NCI-H2107 treated with DMSO at 0.1 percent for 48 hours (cell line): ENCODE results near the gene YWHAQ.

Source experiments
- DNase-seq: peaks from one replicate; lab custom pipeline; 2025; ENCODE audit not compliant: unreplicated experiment; lab: John Stamatoyannopoulos, UW

YWHAQ gene

DNA sequence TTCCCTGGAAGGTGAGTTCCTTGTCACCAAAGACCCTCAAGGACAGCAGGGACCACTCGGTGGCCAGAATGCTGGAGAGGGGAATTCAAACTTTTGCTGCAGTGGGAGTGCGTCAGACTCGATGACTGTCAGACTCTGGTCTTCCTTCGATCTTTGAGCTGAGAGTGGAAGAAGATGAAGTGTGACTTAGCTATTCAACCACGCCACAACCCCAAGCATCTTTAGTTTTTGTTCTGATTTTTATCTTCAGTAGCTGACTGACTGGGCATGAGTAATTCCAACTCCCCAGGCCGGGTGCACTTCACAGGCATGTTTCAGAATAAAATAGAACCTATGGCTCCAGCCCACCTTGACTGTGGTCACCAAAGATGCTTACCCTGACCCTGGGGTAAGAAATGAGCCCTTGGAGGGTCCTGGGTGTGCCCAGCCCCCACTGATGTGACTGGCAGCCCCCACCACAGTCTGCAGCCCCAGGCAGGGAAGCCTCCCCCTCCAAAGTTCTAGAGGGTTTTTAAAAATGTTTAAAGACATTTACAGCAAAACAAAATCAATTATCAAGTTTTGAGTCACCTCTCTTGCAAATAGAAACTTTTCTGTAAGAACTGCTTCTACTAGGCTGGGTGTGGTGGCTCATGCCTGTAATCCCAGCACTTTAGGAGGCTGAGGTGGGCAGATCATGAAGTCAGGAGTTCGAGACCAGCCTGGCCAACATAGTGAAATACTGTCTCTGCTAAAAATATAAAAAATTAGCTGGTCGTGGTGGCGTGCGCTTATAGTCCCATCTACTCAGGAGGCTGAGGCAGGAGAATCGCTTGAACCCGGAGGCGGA lies 24.9 kb upstream of the YWHAQ start:
- no peak for DNase-seq

DNA sequence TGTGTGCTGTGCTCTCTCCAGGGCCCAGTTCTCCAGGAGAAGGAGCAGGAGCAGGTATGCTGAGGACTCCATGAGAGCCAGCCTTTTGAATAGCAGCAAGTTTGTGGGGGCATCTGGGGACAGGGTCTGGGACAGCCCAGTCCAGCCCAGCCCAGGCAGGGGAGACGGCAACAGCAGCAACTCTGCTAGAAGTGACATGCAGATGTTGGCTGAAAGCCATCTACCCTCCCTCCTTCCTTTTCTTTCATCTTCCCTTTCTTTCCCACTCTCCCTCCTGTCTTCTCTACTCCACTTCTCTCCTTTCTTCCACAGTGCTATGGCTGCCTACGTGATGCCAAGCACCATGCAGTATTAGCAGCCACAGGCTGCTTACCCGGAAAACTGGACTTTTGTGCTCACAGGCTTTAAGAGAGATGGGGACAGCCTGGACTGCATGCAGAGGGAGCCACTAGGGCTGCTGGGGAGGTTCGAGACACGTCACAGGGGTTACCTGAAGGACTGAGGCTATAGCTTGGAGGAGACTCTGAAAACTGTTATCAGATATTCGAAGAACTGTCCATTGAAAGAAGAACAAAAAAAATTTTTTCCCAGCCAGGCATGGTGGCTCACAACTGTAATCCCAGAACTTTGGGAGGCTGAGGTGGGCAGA lies 23.8 kb upstream of the YWHAQ start:
- DNase-seq = no peak

DNA sequence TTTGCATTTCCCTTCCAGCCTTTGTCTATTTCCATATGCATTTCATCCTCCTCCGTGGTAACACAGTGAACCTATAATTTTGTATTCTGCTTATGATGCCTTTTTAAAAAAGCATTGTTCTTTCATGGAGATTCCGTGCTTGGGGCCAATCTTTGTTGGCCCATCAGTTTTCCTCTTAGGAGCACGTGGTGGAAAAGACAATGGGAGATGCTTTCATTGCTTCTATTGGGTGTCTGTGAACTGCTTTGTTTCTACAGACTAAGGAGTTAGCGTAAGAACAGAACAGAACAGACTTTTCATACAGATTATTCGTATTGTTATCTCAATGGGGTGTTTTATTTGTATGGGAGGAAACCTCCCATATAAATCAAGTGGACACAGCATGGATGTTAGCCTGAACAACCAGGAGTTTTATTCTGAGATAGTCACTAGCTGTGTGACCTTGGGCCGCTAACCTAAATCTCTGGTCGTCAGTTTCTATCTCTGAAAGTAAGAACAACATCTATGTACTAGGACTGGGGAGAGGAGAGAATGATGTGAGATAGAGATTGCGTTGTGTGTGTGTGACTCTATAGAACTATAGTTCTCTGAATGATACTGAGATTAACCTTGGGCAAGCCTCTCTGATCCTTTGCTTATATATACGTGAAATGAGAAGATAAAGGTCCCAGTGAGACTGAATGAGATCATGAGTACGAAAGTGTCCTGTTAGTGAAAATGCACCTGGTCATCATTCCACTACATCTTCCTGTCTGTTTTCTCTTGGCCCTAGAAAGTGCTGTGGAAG lies 22.9 kb upstream of the YWHAQ start:
- no peak for DNase-seq

DNA sequence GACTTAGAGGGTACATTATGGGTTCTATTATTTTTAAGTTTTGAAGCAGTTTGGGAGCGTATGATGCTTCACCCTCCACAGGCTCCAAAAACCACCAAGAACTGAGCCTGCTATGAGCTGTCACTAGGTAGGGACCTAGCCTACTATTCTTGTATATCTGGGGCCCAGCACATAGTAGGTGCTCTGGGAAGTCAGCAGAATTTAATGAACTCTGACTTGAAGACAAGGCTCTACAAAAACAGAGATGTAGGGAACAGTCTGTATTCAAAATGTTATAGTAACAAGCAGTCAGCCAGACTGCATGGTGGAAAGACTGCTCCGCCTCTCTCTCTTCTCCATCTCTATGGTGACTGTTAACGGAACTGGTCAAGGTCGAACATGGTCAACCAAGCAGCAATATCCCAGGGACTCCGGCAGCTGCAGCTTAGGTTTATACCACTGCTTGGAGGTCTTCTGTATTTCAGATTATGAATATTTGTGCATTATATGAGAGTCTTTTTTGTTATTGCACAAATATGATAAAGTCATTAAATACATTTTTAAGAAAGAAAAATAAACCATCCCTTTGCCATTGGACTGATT lies 22.2 kb upstream of the YWHAQ start:
- DNase-seq = no peak

DNA sequence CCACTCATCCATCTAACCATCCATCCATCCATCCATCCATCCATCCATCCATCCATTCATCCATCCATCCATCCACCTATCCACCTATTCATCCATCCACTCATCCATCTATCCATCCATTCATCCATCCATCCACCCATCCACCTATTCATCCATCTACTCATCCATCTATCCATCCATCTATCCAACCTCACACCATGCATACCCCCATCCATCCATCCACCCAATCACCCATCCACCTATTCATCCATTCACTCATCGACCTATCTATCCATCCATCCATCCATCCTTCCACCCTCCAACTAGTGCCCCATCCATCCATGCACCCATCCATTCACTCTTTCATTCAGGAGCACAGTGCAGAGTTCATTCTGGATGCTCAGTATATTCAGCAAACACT lies 21.5 kb upstream of the YWHAQ start:
- no peak for DNase-seq

DNA sequence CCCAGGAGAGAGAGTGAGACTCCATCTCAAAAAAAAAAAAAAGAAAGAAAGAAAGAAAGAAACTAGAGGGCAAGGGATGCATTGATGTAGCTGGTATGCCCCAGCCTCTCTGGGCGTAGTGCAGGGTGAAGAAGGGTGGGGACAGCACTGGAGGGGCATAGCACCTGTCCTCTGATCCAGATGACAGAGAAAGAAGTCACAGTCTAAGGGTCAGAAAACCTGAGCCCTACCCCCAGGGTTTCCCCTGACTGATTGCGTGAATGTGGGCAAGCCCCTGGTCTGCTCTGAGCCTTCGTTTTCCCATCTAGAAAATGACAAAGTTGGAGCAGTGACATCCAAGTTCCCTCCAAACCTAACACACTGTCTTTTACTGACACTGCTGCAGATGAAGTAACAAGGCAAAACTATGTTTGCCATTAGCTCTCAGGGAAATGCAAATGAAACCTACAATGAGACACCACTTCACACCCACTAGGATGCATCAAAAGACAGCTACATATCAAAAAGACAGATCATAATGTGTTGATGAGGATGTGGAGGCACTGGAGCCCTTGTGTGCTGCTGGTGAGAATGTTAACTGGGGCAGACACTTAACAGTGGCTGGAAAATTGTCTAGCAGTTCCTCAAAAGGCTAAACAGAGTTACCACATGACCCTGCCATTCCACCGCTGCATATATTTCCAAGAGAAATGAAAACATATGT lies 19.5 kb upstream of the YWHAQ start:
- no peak for DNase-seq

DNA sequence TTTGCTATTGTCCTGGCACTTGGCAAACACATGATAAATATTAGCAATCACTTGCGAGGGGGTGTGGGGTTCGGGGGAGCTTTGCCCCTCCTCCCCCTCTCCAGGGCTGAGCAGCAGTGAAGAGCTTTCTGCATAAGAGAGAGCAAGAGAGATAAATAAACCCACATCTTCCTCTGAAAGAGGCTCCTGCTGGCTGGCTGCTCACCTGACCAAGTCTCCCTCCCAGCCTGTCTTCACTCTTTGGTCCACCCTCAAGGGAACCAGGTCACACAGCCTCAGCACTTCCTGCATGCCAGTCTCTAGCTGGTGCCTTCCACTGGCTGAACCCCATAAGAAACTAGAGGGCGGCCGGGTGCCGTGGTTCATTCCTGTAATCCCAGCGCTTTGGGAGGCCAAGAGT lies 18.5 kb upstream of the YWHAQ start:
- no peak for DNase-seq

DNA sequence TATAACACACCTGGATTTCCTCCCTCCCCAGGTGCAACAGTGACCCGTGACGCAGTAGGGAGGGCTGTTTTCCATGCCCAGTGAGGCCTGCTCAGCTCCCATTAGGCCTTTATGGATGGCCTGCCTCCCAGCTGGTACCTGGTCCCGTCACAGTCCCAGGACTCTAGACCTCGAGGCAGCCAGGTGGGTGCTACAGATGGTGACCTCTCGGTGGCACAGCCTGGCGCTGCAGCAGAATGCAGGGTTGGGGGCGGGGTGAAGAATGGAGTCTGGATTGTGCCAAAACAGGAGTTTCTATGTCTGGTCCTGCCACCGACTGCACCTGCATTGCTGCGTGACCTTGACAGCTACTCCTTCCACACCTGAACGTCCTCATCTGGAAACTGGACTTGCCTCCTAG lies 18.0 kb upstream of the YWHAQ start:
- DNase-seq = no peak

DNA sequence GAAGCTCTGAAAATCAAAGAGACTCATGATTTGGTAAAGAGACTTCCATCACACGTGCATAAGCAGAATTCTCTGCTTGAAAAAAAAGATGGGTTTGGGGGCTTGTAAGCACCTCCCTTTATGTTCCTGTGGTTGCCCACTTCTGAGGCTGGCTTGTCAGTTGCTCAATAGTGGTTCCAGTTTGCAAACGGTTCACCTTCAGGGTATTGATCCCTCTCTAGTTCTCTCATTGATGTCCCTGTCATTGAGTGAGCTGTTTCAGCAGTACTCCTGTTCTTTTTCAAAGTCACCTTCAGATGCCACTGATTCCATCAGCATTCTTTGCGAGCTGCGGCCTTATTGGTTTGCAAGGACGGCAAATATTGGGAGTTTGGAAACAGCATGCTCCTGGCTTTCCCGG lies 17.1 kb upstream of the YWHAQ start:
- no peak for DNase-seq

DNA sequence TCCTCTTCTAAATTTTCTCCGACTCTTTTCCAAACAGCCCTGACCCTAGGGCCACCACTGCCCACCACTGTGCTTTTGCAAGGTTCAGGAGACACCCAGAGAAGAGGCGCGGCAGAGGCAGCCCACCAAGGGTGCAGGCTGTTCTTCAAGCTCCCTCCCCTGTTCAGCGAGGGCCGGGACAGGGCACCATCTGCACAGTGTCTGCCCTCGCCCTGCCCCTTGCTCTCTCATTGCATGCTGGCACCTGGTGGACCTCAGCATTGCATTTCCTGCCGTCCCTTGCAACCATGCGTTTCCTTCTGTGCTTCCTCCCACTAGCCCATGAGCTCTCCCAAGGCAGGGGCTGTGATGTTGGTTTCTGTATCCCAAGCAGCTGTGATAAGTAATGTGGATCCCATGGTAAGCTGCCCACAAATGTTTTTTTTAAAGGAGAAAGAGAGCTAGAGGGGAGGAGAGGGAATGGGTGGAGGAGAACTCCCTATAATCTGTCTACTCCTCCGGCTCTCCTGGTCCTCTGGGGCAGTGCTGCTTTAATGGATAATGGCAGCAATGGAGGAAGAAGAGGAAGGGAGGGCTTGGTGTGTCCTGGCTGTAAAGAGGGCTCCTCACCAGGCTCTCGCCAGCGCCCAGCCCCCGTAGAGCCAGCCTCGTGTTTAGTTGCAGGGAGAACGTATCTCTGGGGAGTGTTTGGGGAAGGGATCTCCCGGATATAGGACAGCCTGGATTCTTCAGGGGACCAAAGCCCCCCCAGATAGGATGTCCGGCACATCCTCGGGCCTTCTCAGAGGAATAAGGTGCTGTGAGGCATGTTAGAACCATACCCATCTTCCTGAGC lies 15.6 kb upstream of the YWHAQ start:
- DNase-seq = no peak

DNA sequence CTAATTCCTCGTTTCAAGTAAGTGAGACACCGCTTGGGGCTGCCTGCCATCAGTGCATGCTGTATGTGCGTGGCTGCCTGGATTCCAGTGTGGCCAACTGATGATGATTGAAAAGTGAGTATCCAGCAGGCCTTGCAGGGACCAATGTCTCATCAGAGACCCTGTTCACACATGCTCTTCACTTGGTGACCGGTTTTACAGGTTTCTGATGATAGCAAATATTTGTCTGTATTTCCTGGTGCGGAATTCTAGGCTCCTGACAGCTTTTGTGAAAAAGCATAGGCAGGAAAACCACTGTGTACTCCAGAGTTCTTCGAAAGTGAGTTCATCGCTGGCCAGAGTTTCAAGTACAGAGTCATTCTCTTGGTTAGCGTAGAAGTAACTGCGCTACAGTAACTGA lies 13.8 kb upstream of the YWHAQ start:
- DNase-seq = no peak

DNA sequence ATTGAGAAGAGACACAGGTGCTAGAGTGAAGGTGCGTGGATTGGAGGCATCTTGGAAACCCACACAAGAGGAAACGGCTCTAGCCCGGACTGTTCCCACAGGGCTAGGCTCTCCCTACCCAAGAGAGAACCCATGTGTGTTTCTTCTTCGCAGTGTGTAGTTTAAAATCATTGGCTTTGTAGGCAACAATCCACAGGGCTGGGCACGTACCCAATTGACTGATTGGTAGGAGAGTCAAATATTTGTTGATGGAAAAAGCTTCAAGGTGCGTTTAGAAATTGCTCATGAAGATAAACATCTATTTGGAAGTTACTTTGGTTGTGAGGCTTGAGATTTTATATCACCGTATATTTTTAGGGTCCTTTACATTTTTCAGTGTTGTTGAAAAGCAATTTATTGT lies 13.2 kb upstream of the YWHAQ start:
- DNase-seq = no peak

DNA sequence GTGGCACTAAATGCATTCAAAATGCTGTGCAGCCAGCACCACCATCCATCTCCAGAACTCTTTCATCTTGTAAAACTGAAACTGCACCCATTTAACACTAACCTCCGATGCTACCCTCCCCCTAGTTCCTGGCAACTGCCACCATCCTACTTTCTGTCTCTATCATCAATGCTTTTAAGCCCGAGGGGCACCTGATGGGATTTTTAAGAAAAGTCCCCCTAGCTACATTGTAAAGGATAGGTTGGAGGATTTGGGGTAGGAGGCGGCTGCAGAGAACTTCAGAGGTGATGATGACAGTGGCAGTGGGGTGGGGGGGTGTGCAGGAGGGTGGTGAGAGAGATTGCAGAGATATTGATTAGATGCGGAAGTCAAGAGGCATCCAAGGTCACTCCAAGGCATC lies 10.8 kb upstream of the YWHAQ start:
- DNase-seq = no peak

DNA sequence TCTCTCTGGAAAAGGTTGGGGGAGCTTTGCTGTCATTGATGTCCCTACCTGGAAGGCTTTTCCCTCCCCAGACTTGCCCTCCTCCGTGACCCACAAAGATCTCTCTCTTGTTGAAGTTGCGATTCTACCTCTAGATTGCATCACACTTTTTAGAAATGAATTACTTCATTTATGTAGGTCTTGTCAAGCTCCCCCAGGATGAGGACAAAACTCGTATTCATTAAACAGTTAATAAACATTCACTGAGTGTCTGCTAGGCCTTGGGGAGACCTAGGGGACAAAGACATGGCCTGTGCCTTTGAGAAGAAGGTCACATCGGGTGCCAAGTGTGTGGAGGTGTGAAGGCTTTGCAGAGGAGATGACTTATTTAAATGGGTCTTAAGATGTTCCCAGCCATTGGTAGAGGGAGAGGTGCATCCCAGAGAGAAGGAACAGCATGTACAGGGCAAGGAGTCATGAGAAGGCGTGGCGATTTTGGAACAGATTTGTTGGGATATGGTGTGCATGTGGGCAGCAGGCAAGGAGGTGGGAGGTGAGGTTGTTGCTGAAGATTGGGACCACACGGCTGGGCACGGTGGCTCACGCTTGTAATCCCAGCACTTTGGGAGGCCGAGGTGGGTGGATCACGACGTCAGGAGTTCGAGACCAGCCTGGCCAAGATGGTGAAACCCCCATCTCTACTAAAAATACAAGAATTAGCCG lies 9.8 kb upstream of the YWHAQ start:
- no peak for DNase-seq

DNA sequence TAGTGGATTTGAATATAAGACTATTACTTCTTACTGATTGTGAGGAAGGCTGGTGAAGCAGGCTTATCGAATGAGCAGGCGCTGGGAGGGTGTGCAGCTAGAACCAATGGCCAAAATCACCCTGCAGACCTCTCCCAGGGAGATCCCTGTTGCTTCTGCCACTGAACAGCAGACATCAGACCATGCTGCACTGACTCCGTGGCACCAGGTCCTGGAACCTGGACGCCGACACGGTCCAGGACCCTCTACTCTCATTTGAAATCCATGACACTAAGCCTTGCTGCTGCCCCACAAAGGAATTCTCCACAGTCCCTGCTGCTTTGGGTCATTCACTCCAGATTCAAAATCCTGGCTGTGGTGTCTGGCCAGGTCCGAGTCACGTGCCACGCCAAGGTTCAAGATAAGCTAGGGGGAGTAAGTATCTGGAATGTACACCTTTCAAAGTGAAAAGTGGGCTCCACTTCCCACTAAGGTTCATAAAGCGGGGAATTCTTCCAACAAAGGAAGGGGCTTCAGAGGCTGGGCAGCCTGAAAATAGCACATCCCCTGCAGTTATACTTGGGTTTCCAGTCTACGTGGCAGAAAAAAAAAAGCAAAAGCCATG lies 9.0 kb upstream of the YWHAQ start:
- DNase-seq = no peak

DNA sequence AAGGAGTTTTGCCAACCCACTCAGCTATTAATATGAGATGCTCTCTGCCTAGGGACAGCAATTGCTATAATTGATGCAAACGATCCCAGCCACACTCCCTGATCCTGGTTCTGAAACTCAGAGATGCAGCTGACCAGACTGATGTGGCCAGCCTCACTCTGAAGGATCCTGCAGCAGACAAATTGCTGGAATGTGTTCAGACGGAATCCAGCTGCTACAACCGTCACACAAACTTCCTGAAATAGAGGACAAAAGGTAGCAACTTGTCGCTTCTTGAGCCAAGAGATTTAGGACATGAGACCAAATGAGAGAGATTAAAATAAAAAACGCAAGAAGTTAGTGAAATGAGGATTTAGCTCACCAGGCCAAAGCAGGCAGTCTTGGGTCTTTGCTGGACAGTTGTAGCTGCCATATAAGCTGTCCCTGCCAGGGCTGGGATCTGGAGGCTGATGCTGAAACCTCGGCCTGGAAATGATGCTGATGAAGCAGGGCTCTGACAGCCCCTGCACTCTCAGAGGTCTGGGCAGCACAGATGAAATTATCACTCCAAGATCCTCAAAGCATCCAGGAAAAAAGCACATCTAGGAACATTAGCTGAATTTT lies 8.3 kb upstream of the YWHAQ start:
- DNase-seq = no peak

DNA sequence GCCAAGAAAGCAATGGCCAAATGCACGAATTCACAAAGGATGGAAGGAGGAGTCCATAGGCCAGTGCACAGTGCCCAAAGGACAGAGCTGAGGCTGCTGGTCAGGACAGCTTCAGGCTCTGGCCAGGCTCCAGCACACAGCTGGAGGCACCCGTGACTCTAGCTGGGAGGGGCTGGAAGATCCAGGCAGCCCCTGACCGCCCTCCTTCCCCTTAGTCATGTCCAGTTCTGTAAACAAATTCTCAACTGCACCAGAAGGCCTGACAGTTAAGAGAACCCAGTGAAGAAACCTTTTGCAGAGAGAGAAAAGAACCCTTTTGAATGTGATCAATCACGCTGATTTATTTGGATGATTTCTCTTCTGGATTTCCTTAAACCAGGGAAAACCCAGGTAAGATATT lies 7.7 kb upstream of the YWHAQ start:
- DNase-seq = no peak

DNA sequence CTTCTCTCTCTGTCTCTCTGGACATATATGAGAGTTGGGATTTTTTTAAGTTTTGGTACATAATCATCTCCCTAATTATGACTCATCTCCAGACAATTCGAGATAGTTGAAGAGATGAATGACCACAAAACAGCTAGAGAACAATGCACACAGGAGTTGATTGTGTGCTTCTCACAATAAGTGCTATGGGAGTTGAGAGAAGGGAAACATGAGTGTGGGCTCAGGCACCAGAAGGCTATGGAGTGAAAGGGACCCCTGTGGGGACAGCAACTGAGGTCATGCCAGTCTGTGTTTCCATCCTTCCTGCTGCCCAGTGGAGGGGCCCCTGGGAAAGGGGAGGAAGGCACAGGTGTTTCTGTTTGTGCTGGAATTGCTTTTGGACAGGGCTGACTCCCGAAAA lies 6.5 kb upstream of the YWHAQ start:
- no peak for DNase-seq

DNA sequence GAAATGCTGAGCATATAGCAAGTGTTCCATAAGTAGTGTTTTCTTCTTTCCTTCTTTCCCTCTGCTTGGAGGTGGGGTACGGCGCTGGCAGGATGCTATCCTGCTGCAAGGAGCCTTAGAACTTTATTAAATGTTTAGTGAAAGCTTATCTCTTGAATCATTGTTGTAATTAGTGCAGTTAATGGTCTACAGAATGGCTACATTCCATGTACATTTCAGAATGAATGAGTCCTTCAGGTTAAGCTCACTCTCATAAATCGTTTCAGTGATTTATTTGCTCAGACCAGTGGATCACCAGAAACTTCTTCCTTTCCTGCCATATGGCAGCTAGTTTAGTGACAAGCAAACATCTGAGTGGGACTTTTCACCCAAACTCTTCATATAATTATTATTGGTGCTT lies 3.3 kb upstream of the YWHAQ start:
- DNase-seq = no peak
